Panc1 (cell line): ENCODE measurements around the gene DVL1. TPM values are rescaled to one million over a fixed set of nuclear protein-coding genes. Genes with fewer than 3 reads are reported as not detected.

Experiments used
- ATAC-seq: fragments of 200-7000 bp; cut with Tn5 transposase; 2 replicates; pipeline ENCODE4 v1.9.1; 2020; ENCODE audit warnings: mild to moderate bottlenecking, moderate library complexity
- BruUV-seq: library from RNA; stranded (reverse); fragments of 400-500 nt; replicated peaks from 2 replicates; lab custom pipeline; 2021; lab: Mats Ljungman, UMichigan
- CTCF ChIA-PET: fragments of 300-600 bp; sonication (Branson Sonifier 250); formaldehyde crosslinking; loops from one replicate; lab custom pipeline; 2022; ENCODE audit warnings: antibody characterized with exemption; lab: Charles Lee
- POLR2A ChIA-PET: fragments of 300-600 bp; sonication (Branson Sonifier 250); formaldehyde crosslinking; loops from one replicate; lab custom pipeline; 2022; ENCODE audit warnings: antibody characterized with exemption; lab: Charles Lee
- DNase-seq: peaks from one replicate; pipeline ENCODE4 v3.0.0-alpha.2; 2010; ENCODE audit warnings: low read depth, low spot score
- H3K27ac ChIP-seq: 2 replicates; pipeline ENCODE4 v1.5.1; 2011; ENCODE audit warnings: mild to moderate bottlenecking, low read length, inconsistent platforms
- H3K27me3 ChIP-seq: fragments of 200-500 bp; sonication (Bioruptor generic); 2 replicates; pipeline ENCODE4 v1.6.0; 2014; ENCODE audit warnings: low read length, inconsistent platforms; ENCODE audit not compliant: control insufficient read depth, insufficient read depth
- H3K36me3 ChIP-seq: fragments of 200-500 bp; sonication (Bioruptor generic); 2 replicates; pipeline ENCODE4 v1.5.1; 2014; ENCODE audit warnings: inconsistent platforms, mild to moderate bottlenecking, low read length, moderate library complexity; ENCODE audit not compliant: control insufficient read depth, insufficient read depth
- H3K4me1 ChIP-seq: 2 replicates; pipeline ENCODE4 v1.5.1; 2011; ENCODE audit warnings: inconsistent platforms, mild to moderate bottlenecking, low read length, moderate library complexity; ENCODE audit not compliant: control insufficient read depth, insufficient read depth
- H3K4me3 ChIP-seq, 2 experiments: 2 replicates each; pipeline ENCODE4 v1.5.1; 2011 to 2012; ENCODE audit warnings: low read depth in 2 of 2, low read length in 2 of 2, mild to moderate bottlenecking in 2 of 2, inconsistent platforms in 1 of 2, moderate library complexity in 1 of 2
- H3K9me3 ChIP-seq: fragments of 200-500 bp; sonication (Bioruptor generic); 2 replicates; pipeline ENCODE4 v1.5.1; 2014; ENCODE audit warnings: low read depth, mild to moderate bottlenecking, inconsistent platforms, low read length, moderate library complexity; ENCODE audit not compliant: control insufficient read depth, insufficient read depth
- POLR2AphosphoS5 ChIP-seq: IDR thresholded peaks from 2 replicates; pipeline ENCODE4 v1.6.1; 2012; ENCODE audit warnings: mild to moderate bottlenecking, low read depth, low read length, moderate library complexity
- SIN3A ChIP-seq: IDR thresholded peaks from 2 replicates; pipeline ENCODE4 v1.6.1; 2012; ENCODE audit warnings: low read depth, mild to moderate bottlenecking, low read length, moderate library complexity, borderline replicate concordance; ENCODE audit not compliant: insufficient read depth
- TCF7L2 ChIP-seq: IDR thresholded peaks from 2 replicates; pipeline ENCODE4 v1.6.1; 2011; ENCODE audit warnings: mild to moderate bottlenecking, low read depth, low read length, inconsistent platforms
- in situ Hi-C: cut with HindIII; loops from 2 replicates; pipeline ENCODE4 v1.10.0; 2016; ENCODE audit warnings: low sequenced_read_pairs, low pct_unique_long_range_greater_than_20kb
- intact Hi-C: fragments of 100-400 bp; cut with micrococcal nuclease; formaldehyde crosslinking; loops from one replicate; pipeline ENCODE4 v1.10.0; 2022; ENCODE audit not compliant: unreplicated experiment
- total RNA-seq: library from RNA; stranded (reverse); gene quantifications from one replicate; pipeline ENCODE4 v1.2.1, GENCODE V29; 2021; ENCODE audit not compliant: unreplicated experiment
- TF ChIP-seq, protein P1 (sequence below), 2 experiments: IDR thresholded peaks; 2 replicates each; pipeline ENCODE4 v1.6.1; 2011 to 2012; ENCODE audit warnings: low read depth in 2 of 2, control low read depth in 1 of 2, low read length in 1 of 2, mild to moderate bottlenecking in 1 of 2, moderate library complexity in 1 of 2; ENCODE audit not compliant: insufficient read depth in 1 of 2
- TF ChIP-seq, protein P2 (sequence below): fragments of 450-650 bp; IDR thresholded peaks from 2 replicates; pipeline ENCODE4 v1.5.1; 2017; ENCODE audit warnings: mild to moderate bottlenecking

Gene DVL1
- total RNA-seq, 1 experiment from 2014 or later: 144 TPM

DNA sequence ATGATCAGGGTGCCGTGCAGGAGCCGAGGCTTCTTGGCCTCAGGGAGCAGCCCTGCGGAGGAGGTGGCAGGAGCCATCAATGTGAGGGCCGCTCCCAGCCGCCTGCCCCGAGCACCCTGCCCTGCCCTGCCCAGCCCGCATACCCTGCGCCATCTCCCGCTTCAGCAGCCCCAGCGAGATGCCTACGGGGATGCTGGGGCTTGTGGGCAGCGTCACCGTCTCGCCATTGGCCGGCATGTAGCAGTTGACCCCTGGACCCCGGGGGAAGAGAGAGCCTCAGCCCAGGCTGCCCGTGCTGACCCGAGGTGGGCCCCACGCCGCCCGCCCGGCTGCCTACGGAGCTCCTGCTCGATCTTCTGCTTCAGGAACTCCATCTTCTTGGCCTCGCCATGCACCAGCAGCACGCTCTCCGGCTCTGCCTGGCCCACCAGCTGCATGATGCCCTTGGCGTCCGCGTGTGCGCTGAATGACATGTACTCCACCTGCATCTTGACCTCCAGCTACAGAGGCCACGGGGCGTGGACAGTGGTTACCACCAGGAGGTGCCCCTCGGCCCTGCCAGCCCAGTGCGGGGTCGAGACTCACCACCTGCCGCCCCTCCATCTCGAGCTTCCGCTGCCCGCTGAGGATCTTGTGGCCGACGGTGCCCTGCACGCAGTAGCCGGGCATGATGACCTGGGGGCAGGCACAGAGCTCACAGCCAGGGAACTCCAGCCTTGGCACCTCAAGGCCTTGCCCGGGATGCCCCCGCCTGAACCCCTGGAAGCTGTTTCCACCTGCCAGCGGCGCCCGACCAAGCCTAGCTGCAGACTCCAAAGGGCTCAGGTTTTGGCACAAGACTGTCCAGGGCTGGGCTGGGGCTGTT lies 36.5 kb downstream of the DVL1 start:
- Histone ChIP-seq H3K36me3 (no peaks in the 10 kb centered on the region; the same call in none of the 2 replicates), H3K9me3 (no peaks in the 10 kb centered on the region), H3K4me3 (no peak overlapping the region), H3K27me3 (no peaks in the 10 kb centered on the region), H3K4me1 (peaks cover 12% of the 10 kb centered on the region), H3K27ac (no peak overlapping the region)
- POLR2A ChIA-PET: no interaction called here
- DNase-seq: no peak
- TF ChIP-seq POLR2AphosphoS5 (no peak; the same call in 1 of the 2 replicates), TCF7L2 (no peak), SIN3A (no peak)
- TF ChIP-seq, protein P1, sequence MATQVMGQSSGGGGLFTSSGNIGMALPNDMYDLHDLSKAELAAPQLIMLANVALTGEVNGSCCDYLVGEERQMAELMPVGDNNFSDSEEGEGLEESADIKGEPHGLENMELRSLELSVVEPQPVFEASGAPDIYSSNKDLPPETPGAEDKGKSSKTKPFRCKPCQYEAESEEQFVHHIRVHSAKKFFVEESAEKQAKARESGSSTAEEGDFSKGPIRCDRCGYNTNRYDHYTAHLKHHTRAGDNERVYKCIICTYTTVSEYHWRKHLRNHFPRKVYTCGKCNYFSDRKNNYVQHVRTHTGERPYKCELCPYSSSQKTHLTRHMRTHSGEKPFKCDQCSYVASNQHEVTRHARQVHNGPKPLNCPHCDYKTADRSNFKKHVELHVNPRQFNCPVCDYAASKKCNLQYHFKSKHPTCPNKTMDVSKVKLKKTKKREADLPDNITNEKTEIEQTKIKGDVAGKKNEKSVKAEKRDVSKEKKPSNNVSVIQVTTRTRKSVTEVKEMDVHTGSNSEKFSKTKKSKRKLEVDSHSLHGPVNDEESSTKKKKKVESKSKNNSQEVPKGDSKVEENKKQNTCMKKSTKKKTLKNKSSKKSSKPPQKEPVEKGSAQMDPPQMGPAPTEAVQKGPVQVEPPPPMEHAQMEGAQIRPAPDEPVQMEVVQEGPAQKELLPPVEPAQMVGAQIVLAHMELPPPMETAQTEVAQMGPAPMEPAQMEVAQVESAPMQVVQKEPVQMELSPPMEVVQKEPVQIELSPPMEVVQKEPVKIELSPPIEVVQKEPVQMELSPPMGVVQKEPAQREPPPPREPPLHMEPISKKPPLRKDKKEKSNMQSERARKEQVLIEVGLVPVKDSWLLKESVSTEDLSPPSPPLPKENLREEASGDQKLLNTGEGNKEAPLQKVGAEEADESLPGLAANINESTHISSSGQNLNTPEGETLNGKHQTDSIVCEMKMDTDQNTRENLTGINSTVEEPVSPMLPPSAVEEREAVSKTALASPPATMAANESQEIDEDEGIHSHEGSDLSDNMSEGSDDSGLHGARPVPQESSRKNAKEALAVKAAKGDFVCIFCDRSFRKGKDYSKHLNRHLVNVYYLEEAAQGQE (IDR thresholded peaks at IDR 0.05; ENCODE audit: insufficient read depth in 1 of 2, low read depth in 2 of 2, low read length in 1 of 2): no peak
- TF ChIP-seq, protein P2, sequence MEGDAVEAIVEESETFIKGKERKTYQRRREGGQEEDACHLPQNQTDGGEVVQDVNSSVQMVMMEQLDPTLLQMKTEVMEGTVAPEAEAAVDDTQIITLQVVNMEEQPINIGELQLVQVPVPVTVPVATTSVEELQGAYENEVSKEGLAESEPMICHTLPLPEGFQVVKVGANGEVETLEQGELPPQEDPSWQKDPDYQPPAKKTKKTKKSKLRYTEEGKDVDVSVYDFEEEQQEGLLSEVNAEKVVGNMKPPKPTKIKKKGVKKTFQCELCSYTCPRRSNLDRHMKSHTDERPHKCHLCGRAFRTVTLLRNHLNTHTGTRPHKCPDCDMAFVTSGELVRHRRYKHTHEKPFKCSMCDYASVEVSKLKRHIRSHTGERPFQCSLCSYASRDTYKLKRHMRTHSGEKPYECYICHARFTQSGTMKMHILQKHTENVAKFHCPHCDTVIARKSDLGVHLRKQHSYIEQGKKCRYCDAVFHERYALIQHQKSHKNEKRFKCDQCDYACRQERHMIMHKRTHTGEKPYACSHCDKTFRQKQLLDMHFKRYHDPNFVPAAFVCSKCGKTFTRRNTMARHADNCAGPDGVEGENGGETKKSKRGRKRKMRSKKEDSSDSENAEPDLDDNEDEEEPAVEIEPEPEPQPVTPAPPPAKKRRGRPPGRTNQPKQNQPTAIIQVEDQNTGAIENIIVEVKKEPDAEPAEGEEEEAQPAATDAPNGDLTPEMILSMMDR: no peak
- intact Hi-C loops (no loop called here), in situ Hi-C loops (no loop called here)
- BruUV-seq: TSS peak; percentile 50
- CTCF ChIA-PET: no interaction called here
- no peak for ATAC-seq

DNA sequence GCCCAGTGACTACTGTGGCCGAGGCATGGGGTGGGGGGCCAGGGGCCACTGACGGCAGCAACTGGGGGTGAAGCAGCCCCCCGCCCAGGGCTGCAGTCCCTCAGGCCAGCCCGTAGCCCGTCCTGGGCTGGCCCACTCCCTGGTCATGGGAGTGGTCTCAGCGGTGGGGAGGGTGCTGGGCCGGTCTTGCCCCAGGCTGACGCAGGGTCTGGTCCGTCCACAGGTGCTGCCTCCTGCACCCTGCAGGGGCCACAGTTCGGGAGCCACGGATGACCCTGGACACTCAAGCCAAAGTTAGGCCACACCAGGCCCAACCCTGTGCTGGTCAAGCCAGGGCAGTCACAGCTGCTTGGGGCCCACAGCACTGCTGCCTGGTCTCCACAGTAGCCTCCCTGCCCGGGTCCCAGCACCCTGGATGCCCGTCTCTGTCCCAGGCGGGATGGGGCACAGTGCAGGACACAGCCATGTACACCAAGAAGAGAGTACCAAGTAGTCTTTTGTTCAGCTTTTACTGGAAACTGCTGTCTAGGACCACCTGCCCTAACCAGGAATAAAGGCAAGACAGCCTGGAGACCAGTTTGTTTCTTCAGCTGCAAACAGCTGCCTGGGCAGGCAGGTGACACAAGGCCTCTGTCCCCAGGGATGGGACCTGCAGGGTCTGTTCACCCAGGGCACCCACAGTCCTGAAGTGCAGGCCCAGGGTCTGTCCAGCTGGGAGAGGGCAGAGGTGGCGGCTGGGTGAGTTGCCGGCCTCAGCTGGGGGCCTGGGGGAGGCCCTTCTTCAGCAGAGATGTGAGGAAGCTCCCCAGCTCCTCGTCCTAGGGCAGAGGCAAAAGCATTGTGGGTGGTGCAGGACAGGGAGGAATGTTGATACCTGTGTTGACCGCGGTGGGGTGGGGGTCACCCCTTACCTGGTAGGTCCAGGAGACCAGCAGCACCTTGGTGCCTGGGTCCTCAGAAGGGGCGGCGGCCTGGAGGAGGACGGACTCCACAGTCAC lies 37.8 kb downstream of the DVL1 start:
- Histone ChIP-seq H3K9me3 (no peaks in the 10 kb centered on the region), H3K27me3 (no peaks in the 10 kb centered on the region), H3K4me1 (peaks cover 16% of the 10 kb centered on the region), H3K36me3 (no peaks in the 10 kb centered on the region; the same call in 1 of the 2 replicates), H3K4me3 (no peak overlapping the region), H3K27ac (no peak overlapping the region; the same call in 1 of the 2 replicates)
- ATAC-seq (no peak), DNase-seq (no peak)
- CTCF ChIA-PET: interaction anchor here (1.0 kb wide), 1 partner anchor 21 kb away, joined by 3 read pairs; no protein-coding TSS in a partner anchor
- BruUV-seq: no TSS peak
- intact Hi-C loops (no loop called here), in situ Hi-C loops (no loop called here)
- TF ChIP-seq, protein P2: no peak
- no peak for TF ChIP-seq SIN3A
- POLR2A ChIA-PET: no interaction called here
